Upper lobe of left lung (tissue), 4 donors: Measurements from ENCODE around the gene EEIG2.
"Not testable (repeated sequence)": the region's sequence is repeated elsewhere in the genome, so short reads cannot be mapped to it uniquely, and the experiment has no call there.

Experiments
- EP300 ChIP-seq, 4 donors: sonication (generic); formaldehyde crosslinking; IDR thresholded peaks; one replicate each; pipeline ENCODE4 v1.5.1; 2017; ENCODE audit warnings: antibody characterized with exemption in 4 of 4, control low read depth in 2 of 4
- POLR2AphosphoS5 ChIP-seq, 2 donors: sonication (generic); formaldehyde crosslinking; IDR thresholded peaks; one replicate each; pipeline ENCODE4 v1.5.1; 2017; ENCODE audit warnings: antibody characterized with exemption in 2 of 2
- TF ChIP-seq, protein P1 (sequence below), 6 experiments: fragments of 450-650 bp in 4 of 6; fragments of 200-600 bp in 2 of 6; sonication (generic) in 2 of 6; IDR thresholded peaks; one replicate each; pipeline ENCODE4 v1.5.1; 2016 to 2019; ENCODE audit warnings: antibody characterized with exemption in 6 of 6

GRCh38 chr1:108536791-108537190 lies 23.1 kb upstream of the EEIG2 start:
- TF ChIP-seq, protein P1, sequence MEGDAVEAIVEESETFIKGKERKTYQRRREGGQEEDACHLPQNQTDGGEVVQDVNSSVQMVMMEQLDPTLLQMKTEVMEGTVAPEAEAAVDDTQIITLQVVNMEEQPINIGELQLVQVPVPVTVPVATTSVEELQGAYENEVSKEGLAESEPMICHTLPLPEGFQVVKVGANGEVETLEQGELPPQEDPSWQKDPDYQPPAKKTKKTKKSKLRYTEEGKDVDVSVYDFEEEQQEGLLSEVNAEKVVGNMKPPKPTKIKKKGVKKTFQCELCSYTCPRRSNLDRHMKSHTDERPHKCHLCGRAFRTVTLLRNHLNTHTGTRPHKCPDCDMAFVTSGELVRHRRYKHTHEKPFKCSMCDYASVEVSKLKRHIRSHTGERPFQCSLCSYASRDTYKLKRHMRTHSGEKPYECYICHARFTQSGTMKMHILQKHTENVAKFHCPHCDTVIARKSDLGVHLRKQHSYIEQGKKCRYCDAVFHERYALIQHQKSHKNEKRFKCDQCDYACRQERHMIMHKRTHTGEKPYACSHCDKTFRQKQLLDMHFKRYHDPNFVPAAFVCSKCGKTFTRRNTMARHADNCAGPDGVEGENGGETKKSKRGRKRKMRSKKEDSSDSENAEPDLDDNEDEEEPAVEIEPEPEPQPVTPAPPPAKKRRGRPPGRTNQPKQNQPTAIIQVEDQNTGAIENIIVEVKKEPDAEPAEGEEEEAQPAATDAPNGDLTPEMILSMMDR (IDR thresholded peaks at IDR 0.05), result not testable (repeated sequence)
- not testable (repeated sequence) for TF ChIP-seq POLR2AphosphoS5, EP300 (IDR thresholded peaks at IDR 0.05)
